ENCODE results near the gene ZNF804A. TPM values are rescaled to one million over a fixed set of nuclear protein-coding genes. Genes with fewer than 3 reads are reported as not detected.

ZNF804A gene
- polyA plus RNA-seq (ENCODE audit: low read depth in 6 of 6), result under 1 TPM in 4 of 6 donors, not detected in 2; 0.19 to 0.40 (median 0.30) TPM

DNA sequence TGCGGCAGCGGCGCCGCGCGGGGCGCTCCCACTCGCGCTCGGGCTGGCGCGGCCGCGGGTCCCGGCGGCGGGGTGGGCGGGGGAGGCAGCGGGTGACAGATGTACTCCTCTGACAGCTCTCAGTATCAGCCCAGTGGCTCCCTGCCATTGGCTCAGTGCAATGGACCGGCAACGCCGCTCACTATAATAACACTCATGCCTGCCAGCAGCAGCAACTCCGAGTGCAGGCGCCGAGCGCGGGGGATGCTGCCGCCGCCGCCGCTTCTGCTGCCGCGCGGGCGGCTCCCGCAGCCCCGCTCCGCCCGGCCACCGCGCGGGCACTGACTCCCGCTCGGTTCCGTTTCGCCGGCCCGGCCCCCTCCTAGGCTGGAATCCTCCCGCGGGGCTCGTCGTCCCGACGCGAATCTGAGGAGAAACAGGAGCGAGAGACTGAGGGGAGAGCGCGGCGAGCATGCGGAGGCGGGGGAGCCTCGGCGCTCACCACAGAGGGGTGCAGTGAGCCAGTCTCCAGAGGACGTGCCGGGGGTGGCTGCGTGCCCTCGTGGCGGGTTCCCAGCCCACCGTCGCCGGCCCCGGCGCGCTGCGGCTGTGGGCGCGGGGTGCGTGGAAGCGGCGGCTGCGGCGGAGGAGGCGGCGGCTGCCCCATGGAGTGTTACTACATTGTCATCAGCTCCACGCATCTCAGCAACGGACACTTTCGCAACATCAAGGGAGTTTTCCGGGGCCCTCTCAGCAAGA lies at the start of gene ZNF804A:
Gene ZNF804A, plus strand, starts transcription at position 214 of the 738 bp plus-strand sequence. Its CDS starts 431 bp downstream, at position 645.
- Mint-ChIP-seq H3K9me3 (peaks cover 0 to 8% (median 0%) of the 10 kb centered on the region in 7 donors), H3K27me3 (peaks cover 19 to 38% (median 28%) of the 10 kb centered on the region in 3 donors), H3K27ac (peak within 1 kb of the TSS in 5 of 6 donors; percentile 47 to 80 (median 71)), H3K4me3 (peak within 1 kb of the TSS; percentile 66 to 91 (median 84)), H3K4me1 (peaks cover 24 to 27% (median 25%) of the 10 kb centered on the region in 3 donors), H3K36me3 (no peaks in the 10 kb centered on the region)
- ATAC-seq (ENCODE audit: low read depth in 2 of 2) (peak; percentile 80 to 83), DNase-seq (peak; percentile 60)

DNA sequence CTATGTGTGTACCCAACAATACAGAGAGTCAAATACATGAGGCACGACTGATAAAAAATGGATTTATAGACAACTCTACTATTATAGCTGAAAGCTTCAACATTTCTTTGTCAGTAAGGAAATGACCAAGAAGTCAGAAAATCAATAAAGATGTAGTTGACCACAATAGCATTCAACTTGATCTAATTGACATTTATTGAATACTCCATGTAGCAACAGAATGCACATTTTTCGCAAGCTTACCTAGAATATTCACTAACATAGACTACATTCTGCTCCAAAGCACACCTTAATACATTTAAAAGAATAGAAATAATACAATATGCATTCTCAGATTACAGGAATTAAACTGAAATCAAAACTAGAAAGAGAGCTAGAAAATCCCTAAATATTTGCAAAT lies 49.2 kb upstream of the ZNF804A start:
- Mint-ChIP-seq H3K27me3 (no peaks in the 10 kb centered on the region), H3K4me3 (no peak overlapping the region), H3K36me3 (no peaks in the 10 kb centered on the region), H3K27ac (no peak overlapping the region), H3K9me3 (peaks cover 0 to 2% (median 0%) of the 10 kb centered on the region in 7 donors), H3K4me1 (no peaks in the 10 kb centered on the region)
- ATAC-seq (ENCODE audit: low read depth in 2 of 2), result no peak
- no peak for DNase-seq

DNA sequence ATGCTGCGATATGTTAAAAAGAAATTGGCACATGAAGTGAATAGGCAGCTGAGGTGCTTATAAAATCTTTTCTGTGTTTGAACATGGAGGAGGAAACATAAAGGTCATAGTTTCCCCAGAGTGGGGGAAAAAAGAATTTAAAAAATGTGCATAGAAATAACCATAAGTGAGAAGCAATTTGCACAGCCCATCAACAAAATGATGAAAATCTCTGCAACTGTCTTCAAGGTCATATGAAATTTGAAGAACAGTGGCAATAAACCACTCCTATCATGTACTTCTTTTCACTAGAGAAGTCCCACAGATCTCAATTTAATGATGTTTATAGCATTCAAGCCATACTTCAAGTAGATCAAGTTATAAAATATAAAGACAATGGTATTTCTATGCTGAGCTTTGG lies 46.7 kb upstream of the ZNF804A start:
- Mint-ChIP-seq H3K27ac (no peak overlapping the region), H3K27me3 (no peaks in the 10 kb centered on the region), H3K9me3 (peaks cover 0 to 2% (median 0%) of the 10 kb centered on the region in 7 donors), H3K4me1 (no peaks in the 10 kb centered on the region), H3K36me3 (no peaks in the 10 kb centered on the region), H3K4me3 (no peak overlapping the region)
- ATAC-seq (ENCODE audit: low read depth in 2 of 2) (no peak), DNase-seq (no peak)

DNA sequence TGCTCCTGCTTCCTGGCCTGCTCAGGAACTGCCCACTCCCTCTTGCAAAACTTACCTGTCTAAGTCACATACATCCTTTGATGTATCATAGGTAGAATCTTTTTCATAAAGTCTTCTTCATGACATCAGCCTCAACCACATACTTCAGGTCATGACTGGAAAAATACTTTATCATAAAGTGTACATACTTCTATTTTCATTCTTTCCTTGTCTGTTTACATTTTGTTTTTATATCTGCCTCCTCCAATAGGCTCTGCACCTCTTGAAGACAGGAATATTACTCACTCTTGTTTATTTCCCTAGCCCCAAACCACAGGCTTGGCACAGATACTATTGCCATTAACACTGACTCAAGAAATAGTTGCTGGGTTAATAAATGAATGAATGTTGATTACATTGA lies 43.6 kb upstream of the ZNF804A start:
- H3K9me3 Mint-ChIP-seq, result peaks cover 0 to 4% (median 0%) of the 10 kb centered on the region in 7 donors
- ATAC-seq (ENCODE audit: low read depth in 2 of 2), result no peak
- H3K36me3 Mint-ChIP-seq, result no peaks in the 10 kb centered on the region
- DNase-seq, result no peak
- H3K4me3 Mint-ChIP-seq, result no peak overlapping the region
- no peak overlapping the region for H3K27ac Mint-ChIP-seq
- no peaks in the 10 kb centered on the region for H3K4me1 Mint-ChIP-seq
- H3K27me3 Mint-ChIP-seq, result no peaks in the 10 kb centered on the region

DNA sequence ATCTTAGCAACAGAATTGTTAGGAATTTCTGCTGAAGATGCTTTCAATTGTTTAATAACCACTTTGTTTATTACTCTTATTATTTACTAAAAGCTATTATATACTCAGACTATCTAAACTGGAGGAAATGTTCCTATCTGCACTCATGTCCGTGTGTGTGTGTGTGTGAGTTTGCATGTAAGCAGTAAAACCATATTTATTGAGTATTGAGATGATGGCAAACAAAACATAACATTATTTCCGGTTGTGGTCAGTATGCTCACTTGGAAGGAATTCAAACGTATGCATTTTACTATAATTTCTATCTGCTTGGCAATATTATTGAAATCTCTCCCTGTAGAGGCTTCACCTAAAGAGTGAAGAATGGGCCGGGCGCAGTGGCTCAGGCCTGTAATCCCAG lies 43.0 kb upstream of the ZNF804A start:
- Mint-ChIP-seq H3K9me3 (peaks cover 0 to 4% (median 0%) of the 10 kb centered on the region in 7 donors), H3K4me3 (no peak overlapping the region), H3K36me3 (no peaks in the 10 kb centered on the region), H3K4me1 (no peaks in the 10 kb centered on the region), H3K27me3 (no peaks in the 10 kb centered on the region), H3K27ac (no peak overlapping the region)
- DNase-seq (no peak), ATAC-seq (ENCODE audit: low read depth in 2 of 2) (no peak)

DNA sequence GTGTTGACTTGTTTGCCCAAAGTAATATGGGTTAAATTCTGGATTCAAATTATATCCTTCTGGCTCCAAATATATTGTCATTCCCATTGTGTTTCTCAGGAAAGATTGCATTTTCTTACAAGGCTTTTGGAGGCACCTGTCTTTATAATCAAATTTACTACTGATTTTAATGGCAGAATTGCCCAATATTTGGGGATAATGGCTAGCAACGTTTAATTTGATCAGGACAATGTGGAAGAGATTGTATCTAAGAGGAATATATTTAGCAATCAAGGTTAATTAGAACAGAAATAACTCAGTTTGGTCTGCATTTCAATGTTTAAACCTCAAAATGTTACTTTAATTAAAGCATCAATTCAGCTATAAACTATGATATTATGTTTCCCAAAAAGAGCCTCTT lies 41.7 kb upstream of the ZNF804A start:
- H3K36me3 Mint-ChIP-seq, result no peaks in the 10 kb centered on the region
- H3K27ac Mint-ChIP-seq, result no peak overlapping the region
- no peaks in the 10 kb centered on the region for H3K27me3 Mint-ChIP-seq
- DNase-seq (no peak), ATAC-seq (ENCODE audit: low read depth in 2 of 2) (no peak)
- H3K4me1 Mint-ChIP-seq, result no peaks in the 10 kb centered on the region
- H3K9me3 Mint-ChIP-seq, result peaks cover 0 to 7% (median 0%) of the 10 kb centered on the region in 7 donors
- no peak overlapping the region for H3K4me3 Mint-ChIP-seq

DNA sequence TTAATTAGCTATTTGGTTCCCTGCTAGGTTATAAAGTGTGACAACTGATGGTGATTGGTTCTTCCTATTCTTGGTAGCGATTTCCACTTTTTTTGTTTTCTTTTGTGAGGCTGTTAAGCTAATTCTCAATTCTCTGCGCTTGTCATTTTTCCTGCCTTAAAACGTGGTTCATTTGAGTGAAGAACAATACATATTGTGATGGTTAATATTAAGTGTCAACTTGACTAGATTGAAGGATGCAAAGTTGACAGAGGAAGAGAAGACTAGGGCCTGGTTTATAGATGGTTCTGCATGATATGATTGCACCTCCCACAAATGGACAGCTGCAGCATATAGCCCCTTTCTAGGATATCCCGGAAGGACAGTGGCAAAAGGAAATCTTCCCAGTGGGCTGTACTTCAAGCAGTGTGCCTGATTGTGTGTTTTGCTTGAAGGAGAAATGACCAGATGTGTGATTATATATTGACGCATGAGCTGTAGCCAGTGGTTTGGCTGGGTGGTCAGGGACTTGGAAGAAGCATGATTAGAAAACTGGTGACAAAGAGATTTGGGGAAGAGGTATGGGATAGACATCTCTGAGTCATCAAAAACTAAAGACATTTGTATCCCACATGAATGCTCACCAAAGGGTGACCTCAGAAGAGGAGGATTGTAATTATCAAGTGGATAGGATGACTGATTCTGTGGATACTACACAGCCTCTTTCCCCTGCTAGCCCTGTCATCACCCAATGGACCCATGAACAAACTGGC lies 39.4 kb upstream of the ZNF804A start:
- no peak for ATAC-seq (ENCODE audit: low read depth in 2 of 2)
- Mint-ChIP-seq H3K27me3 (no peaks in the 10 kb centered on the region), H3K4me3 (no peak overlapping the region), H3K36me3 (no peaks in the 10 kb centered on the region), H3K4me1 (no peaks in the 10 kb centered on the region), H3K9me3 (peaks cover 0 to 11% (median 0%) of the 10 kb centered on the region in 7 donors), H3K27ac (no peak overlapping the region)
- DNase-seq, result no peak

DNA sequence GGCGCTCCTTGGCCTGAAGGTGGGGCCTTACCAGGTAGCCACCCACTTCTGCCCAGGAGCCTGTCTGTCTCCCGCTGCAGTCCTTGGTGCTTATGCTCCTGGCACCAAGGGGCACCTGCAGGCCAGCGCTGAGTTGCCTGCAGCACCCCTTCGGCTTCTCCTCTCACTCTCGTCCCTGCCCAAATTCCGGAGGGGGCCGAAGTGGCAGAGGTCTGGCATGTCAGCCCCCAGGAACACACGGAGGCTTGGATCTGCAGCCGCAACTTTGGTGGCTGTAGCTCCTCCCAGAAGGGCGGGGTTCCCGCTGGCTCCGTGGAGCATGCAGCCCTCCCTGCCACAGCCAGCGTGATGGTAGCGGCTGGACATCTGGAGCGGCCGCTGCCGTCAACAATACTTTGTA lies 37.7 kb upstream of the ZNF804A start:
- no peaks in the 10 kb centered on the region for H3K36me3 Mint-ChIP-seq
- H3K27ac Mint-ChIP-seq, result no peak overlapping the region
- DNase-seq, result no peak
- ATAC-seq (ENCODE audit: low read depth in 2 of 2), result no peak
- H3K9me3 Mint-ChIP-seq, result peaks cover 0 to 11% (median 0%) of the 10 kb centered on the region in 7 donors
- H3K4me1 Mint-ChIP-seq, result no peaks in the 10 kb centered on the region
- no peaks in the 10 kb centered on the region for H3K27me3 Mint-ChIP-seq
- H3K4me3 Mint-ChIP-seq, result no peak overlapping the region

DNA sequence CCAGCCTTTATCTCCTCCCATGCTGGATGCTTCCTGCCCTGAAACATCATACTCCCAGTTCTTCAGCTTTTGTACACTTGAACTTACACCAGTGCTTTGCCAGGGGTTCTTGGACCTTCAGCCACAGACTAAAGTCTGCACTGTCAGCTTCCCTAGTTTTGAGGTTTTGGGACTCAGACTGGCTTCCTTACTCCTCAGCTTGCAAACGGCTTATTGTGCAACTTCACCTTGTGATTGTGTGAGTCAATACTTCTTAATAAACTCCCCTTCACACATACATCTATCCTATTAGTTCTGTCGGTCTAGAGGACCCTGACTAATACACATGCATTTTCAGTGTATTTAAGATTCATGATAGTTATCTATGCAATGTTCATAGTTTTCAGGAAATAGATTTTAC lies 35.8 kb upstream of the ZNF804A start:
- Mint-ChIP-seq H3K4me3 (no peak overlapping the region), H3K4me1 (no peaks in the 10 kb centered on the region), H3K27ac (no peak overlapping the region), H3K36me3 (no peaks in the 10 kb centered on the region), H3K9me3 (peaks cover 0 to 11% (median 2%) of the 10 kb centered on the region in 7 donors), H3K27me3 (no peaks in the 10 kb centered on the region)
- ATAC-seq (ENCODE audit: low read depth in 2 of 2) (no peak), DNase-seq (no peak)

DNA sequence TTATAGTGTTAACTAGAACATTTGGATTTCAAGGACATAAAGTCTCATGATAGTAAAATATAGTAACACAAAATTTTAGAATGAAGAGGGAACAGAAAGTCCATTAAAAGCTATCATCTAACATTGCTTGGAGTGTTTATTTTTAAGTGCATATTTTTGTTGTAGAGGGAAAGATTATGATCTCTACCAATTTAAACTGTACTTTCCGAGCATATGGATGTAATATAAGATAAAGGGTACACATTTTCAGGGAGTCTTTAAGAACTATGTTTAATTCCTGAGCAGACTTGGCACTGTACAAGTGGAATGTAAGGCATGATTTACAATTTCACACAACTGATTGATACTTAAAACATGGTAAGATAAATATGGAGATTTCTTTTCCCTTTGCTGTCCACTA lies 34.2 kb upstream of the ZNF804A start:
- ATAC-seq (ENCODE audit: low read depth in 2 of 2), result no peak
- Mint-ChIP-seq H3K4me3 (no peak overlapping the region), H3K27ac (no peak overlapping the region), H3K9me3 (peaks cover 0 to 11% (median 0%) of the 10 kb centered on the region in 7 donors), H3K36me3 (no peaks in the 10 kb centered on the region), H3K4me1 (no peaks in the 10 kb centered on the region), H3K27me3 (no peaks in the 10 kb centered on the region)
- no peak for DNase-seq

DNA sequence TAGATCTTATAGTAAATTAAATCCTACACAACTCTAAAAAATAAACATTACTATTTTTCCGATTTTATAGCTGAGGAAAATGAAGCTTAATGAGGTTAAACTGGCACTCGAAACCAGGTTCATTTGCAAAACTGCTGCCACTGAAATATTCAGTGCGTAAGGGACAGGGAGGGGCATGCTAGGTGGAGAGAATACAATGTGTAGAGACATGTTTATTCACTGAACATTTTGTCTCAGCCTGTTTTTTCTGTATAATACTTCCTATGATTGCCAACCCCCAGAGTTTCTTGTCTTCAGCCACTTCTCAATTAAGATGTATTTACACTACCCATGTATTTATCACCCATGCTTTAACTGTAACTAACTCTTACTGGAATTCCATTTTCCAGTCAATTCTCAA lies 31.6 kb upstream of the ZNF804A start:
- no peak for DNase-seq
- H3K27me3 Mint-ChIP-seq, result no peaks in the 10 kb centered on the region
- H3K27ac Mint-ChIP-seq, result no peak overlapping the region
- no peak for ATAC-seq (ENCODE audit: low read depth in 2 of 2)
- H3K4me1 Mint-ChIP-seq, result no peaks in the 10 kb centered on the region
- no peaks in the 10 kb centered on the region for H3K36me3 Mint-ChIP-seq
- peaks cover 0 to 4% (median 0%) of the 10 kb centered on the region in 7 donors for H3K9me3 Mint-ChIP-seq
- no peak overlapping the region for H3K4me3 Mint-ChIP-seq

DNA sequence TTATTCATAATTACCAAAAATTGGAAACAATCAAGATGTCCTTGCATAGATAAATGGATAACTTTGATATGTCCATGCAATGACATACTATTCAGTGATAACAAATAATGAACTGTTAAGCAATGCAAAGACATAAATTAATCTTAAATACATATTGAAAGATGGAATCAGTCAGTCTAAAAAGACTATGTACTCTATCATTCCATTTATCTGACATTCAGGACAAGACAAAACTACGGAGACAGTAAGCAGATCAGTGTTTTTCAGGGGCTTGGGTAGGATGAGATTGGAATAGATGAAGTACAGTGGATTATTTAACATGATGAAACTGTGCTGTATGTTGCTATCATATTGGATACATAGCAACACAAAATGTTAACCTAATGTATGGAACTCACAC lies 21.3 kb upstream of the ZNF804A start:
- no peak for ATAC-seq (ENCODE audit: low read depth in 2 of 2)
- Mint-ChIP-seq H3K27ac (no peak overlapping the region), H3K9me3 (peaks cover 0 to 4% (median 0%) of the 10 kb centered on the region in 7 donors), H3K27me3 (no peaks in the 10 kb centered on the region), H3K36me3 (no peaks in the 10 kb centered on the region), H3K4me3 (no peak overlapping the region), H3K4me1 (no peaks in the 10 kb centered on the region)
- DNase-seq, result no peak

DNA sequence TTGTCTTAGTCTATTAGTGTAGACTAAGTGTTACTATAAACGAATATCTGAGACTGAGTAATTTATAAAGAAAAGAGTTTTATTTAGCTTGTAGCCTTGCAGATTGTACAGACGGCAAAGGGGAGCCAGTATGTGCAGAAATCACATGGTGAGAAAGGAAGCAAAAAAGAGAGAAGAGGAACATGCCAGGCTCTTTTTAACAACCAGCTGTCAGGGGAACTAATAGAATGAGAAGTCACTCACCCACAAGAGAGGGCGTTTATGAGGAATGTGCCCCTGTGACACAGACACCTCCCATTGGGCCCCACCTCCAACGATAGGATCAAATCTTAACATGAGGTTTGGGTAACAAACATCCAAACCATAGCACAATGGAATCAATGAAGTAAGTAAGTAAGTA lies 20.6 kb upstream of the ZNF804A start:
- peaks cover 0 to 4% (median 0%) of the 10 kb centered on the region in 7 donors for H3K9me3 Mint-ChIP-seq
- H3K36me3 Mint-ChIP-seq, result no peaks in the 10 kb centered on the region
- H3K4me3 Mint-ChIP-seq, result no peak overlapping the region
- no peak for DNase-seq
- no peak overlapping the region for H3K27ac Mint-ChIP-seq
- H3K4me1 Mint-ChIP-seq, result no peaks in the 10 kb centered on the region
- ATAC-seq (ENCODE audit: low read depth in 2 of 2), result no peak
- H3K27me3 Mint-ChIP-seq, result no peaks in the 10 kb centered on the region

DNA sequence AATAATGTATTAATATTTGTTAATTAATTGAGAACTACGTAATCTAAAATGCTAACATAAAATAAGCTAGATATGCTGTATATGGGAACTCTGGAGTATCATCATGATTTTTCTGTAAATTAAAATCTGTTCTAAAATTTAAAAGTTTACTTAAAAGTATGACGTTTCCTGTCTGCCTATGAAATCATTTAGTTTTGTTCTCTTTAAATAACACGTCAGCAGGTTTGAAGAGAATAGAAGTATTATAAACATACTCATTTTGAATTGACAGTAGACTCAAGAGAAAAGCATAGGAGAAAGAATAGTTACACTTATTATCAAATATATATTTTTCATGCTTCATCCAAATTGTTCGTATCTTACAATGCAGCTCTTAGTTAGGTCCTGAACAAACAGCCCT lies 19.1 kb upstream of the ZNF804A start:
- Mint-ChIP-seq H3K9me3 (peaks cover 0 to 4% (median 0%) of the 10 kb centered on the region in 7 donors), H3K27ac (no peak overlapping the region), H3K4me3 (no peak overlapping the region), H3K27me3 (no peaks in the 10 kb centered on the region), H3K36me3 (no peaks in the 10 kb centered on the region), H3K4me1 (no peaks in the 10 kb centered on the region)
- ATAC-seq (ENCODE audit: low read depth in 2 of 2) (no peak), DNase-seq (no peak)

All from naive B cell (primary cell).